Activated gamma-delta T cell (primary cell): Measurements from ENCODE around the gene CTSG.
"Not testable (repeated sequence)": the region's sequence is repeated elsewhere in the genome, so short reads cannot be mapped to it uniquely, and the experiment has no call there.

Source experiments
- DNase-seq: peaks from one replicate; lab custom pipeline; 2025; lab: John Stamatoyannopoulos, UW

Gene CTSG

GRCh38 chr14:24542346-24542936 is 33.6 kb downstream of the CTSG start:
- DNase-seq: no peak

- no peak for DNase-seq
Measured at GRCh38 chr14:24535737-24536136, 40.3 kb downstream of the CTSG start.

DNA sequence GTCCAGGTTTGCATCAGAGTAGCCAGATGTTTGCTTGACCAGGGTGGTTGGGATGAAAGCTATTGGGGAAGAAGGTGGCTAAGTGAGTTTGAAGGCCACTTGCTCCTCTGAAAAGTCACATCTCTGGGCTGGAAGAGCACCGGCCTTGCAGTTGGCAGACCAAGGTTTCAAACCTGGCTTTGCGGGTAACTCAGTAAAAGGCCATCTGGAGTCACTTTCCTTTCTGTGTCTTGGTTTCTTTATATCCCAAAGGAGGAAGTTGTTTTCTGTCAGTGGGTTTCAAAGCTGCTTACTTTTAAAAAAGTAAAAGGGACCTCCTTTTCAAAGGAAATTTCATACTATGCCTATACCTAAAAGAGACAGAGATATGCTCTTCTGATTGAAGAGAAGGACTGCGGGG is 41.8 kb downstream of the CTSG start:
- DNase-seq: no peak

GRCh38 chr14:24525877-24526620 is 50.0 kb downstream of the CTSG start:
- not testable (repeated sequence) for DNase-seq
